ENCODE measurements around the gene SMCO4.

Gene SMCO4

GRCh38 chr11:93504110-93505095 lies 38.8 kb downstream of the SMCO4 start:
- DNase-seq (ENCODE audit: low read depth in 2 of 2) = no peak

DNA sequence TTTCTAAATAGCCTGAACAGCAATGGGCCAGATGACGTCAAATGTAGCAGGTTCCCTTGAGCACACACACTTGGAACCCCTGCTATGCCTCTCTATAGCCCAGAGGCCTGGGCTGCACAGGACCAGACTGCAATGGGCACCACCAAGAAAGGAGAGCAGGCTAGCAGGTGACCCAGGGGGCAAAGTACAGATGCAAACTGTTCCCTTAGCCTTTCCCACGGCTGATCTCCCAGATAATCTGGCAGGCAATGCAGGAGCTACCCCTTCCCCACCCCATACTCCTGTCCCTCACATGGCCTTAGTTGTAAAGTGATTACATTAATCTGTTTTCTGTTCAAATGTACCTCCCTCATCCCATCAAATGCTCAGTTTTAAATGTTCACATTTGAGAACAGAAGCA lies 41.3 kb downstream of the SMCO4 start:
- no peak for DNase-seq (ENCODE audit: low read depth in 2 of 2)

DNA sequence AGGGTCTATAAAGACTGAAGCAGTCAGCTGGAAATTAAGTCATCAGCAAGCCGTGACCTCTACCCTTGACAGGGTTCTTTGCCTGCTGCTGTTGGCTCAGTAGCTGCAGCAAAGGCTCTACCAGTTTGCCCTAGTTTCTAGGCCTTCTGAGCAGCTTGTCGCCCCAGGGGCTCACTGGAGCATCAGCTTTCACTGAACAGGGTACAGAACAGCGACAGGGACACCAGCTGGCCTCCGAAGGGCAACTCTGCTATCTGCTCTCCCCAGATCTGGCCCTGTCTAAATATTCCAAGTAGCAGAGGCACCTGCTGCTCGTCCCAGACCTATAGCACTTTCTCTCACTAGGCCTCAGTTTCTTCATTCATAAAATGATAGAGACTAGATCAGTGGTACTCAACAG lies 42.4 kb downstream of the SMCO4 start:
- no peak for DNase-seq (ENCODE audit: low read depth in 2 of 2)

GRCh38 chr11:93498641-93499040 lies 44.5 kb downstream of the SMCO4 start:
- DNase-seq (ENCODE audit: low read depth in 2 of 2) = no peak

- DNase-seq (ENCODE audit: low read depth in 2 of 2) = no peak
Observed at GRCh38 chr11:93498161-93498560, 45.0 kb downstream of the SMCO4 start.

DNA sequence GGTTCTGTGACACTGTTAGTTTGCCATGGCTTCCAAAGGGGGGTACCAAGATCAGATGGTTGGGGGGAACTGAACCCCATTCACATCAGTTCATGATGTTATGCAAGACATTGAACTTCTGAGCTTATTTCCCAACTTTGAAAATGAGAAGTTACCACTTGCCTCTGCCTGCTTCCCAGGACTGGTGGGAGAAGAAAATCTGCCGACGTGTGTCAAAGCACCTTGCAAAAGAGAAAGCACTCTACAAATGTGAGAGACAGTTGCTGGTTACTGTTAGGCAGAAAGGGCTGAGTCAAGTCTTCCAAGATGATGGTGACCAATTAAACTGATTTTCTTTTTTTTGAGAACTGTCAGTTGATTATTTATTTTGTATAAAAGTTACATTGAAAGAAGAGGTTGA lies 45.6 kb downstream of the SMCO4 start:
- no peak for DNase-seq (ENCODE audit: low read depth in 2 of 2)

DNA sequence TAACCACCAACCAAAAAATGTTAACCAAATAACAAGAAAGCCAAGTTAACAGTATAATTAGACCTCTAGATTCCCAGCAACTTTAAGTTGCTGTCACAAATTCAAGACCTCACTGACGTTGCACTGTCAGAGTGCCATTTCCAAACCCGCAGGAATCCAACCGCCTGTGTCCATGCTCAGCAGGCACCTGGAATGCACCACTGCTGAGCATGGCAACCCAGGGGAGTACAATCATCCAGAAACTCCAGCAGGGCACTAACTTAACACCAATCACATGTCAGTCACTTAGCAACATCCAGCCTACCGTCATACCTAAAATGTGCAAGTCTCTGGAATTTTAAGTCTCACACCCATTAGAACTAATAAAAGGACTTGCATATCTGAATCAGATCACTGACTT lies 48.8 kb downstream of the SMCO4 start:
- DNase-seq (ENCODE audit: low read depth in 2 of 2) = no peak

DNA sequence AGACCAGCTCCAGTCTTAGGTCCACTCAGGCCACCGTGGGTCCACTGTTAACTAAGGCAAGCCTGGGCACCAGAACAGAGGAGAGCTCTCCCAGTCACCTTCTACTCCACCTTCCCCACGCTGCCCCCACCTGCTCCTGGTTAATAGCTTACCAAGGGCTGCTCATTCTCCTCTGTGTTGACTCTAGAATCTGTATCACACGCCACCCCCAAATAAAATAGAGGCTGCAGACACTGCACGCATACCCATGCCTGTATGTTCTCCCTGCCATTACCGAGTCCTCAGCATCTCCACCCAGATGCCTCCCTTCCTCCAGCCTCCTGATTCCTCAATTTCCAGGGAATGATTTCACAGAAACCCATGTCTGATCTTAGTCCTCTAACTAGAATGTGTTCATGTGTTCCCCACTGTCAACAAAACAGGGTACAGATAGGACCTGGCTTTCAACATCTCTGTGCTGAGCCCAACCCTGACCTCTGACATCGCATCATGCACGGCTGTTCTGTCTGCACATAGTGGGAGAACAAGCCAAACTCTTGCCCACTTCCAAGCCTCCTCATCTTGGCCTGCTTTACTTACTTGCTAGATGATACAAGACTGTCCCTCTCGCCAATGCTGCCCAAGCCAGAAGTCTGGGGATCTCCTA lies 49.8 kb downstream of the SMCO4 start:
- no peak for DNase-seq (ENCODE audit: low read depth in 2 of 2)

DNA sequence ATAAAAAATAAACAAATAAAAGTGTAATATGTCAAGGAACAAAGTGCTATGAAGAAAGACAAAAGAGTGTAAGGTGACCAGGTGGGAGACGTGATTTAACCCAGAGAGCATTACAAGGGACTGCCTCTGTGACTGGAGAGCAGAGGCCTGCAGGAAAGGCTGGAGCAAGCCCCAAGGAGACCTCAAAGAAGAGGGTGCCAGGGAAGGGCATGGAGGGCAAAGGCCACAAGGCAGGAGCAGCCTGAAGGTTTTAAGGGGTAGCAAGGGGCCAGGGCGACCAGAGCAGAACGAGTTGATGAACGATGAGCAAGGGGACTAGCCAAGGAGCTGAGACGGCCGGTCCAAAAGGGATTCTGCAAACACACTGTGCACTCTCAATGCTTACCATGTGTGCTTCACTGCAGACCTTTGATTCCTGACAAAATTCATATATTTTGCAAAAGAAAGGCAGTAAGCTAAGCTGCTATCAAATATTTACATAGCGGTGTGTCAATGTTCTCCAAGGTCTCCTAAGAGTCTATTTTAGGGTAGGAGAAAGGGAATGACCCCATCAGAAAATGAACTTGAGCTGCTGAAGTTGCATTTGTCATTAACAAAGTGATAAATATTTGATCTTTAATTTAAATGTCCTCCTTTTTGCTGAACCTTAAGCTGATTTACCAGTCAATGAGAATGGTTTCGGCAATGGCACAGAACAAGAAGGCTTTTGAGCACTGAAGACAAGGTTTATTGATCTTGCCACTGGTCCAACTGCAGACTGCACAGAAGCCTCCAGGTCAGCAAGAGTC lies 50.5 kb downstream of the SMCO4 start:
- DNase-seq (ENCODE audit: low read depth in 2 of 2) = no peak

GRCh38 chr11:93491973-93492372 lies 51.2 kb downstream of the SMCO4 start:
- no peak for DNase-seq (ENCODE audit: low read depth in 2 of 2)

GRCh38 chr11:93490996-93491618 lies 52.1 kb downstream of the SMCO4 start:
- DNase-seq (ENCODE audit: low read depth in 2 of 2) = no peak

DNA sequence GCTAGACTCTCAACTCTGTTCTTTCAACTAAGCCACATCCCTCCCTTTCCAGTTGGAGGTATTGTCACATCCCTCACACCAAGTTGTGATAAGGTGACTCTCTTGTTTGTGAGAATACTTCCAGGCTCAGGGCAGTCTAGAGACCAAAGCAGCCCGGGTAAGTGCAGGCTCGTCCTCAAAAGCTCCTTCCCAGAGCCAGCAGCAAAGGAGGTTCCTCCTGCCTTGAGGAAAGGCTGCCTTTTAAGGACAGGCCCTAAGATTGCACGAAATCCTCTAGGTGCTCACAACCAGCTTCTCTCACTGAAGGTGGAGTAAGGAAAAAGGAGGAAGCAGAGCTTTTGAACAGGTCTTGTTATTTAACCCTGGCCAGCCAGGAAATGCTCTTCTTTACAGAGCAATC lies 53.4 kb downstream of the SMCO4 start:
- DNase-seq (ENCODE audit: low read depth in 2 of 2) = no peak

- no peak for DNase-seq (ENCODE audit: low read depth in 2 of 2)
Observed at GRCh38 chr11:93487032-93487483, 56.1 kb downstream of the SMCO4 start.

- no peak for DNase-seq (ENCODE audit: low read depth in 2 of 2)
Observed at GRCh38 chr11:93485983-93486382, 57.2 kb downstream of the SMCO4 start.

GRCh38 chr11:93484716-93485115 lies 58.5 kb downstream of the SMCO4 start:
- DNase-seq (ENCODE audit: low read depth in 2 of 2) = no peak

DNA sequence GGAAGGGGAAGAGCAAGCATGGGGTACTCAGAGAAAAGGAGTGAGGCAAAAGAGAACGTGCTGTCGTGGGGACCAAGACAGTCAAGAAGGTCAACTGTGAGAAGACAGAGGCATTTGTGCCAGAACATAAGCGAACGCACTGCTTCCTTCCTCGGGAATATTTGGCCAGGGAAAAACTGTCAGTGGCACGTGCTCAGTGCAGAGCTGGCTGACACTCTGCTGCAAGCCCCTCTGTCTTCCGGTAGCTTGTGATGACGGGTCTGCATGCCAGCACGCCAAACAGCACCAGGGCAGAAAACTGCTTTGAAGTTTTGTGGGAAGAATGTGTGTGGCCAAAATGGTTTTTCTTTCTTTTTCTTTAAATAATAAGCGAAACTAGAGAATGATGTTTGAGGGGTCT lies 60.6 kb downstream of the SMCO4 start:
- no peak for DNase-seq (ENCODE audit: low read depth in 2 of 2)

DNA sequence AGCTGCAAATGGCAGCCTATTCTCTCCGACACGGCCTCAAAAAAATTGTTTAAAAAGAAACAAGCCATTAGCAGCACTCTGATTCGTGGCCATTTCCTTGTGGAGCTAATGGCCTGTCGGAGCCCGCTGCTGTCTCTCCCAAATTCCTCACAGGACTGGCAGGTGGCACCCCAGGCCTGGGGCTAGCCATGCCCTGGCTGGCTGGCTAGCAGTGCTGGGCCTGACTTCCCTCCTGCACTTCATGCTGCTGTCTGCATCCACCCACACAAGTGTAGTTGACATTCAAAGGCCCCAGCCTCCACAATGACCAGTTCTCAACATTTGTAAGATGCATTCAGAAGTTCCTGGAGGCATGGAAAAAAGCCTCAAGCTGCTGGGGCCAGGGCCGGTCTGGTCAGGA lies 61.5 kb downstream of the SMCO4 start:
- no peak for DNase-seq (ENCODE audit: low read depth in 2 of 2)

- DNase-seq (ENCODE audit: low read depth in 2 of 2) = no peak
Observed at GRCh38 chr11:93481279-93481678, 61.9 kb downstream of the SMCO4 start.

DNA sequence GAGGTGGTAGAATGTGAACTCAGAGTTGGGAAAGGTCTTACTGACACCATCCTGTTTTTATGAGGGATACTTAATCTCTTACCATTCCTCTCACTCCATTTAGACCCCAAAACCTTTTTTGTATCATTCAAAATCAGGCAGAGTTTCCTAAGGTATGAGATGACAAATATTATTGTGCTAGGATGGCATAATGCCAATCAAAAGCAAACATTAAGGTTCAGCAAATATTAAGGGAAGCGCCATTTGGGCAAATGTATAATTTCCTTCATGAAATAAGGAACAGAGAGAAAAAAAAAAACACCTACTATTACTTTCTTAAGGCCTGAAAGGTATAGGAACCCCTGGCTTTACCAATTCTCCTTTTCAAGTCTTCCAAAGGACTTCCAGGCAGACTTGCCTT lies 62.4 kb downstream of the SMCO4 start:
- DNase-seq (ENCODE audit: low read depth in 2 of 2) = no peak

GRCh38 chr11:93480256-93480655 lies 62.9 kb downstream of the SMCO4 start:
- no peak for DNase-seq (ENCODE audit: low read depth in 2 of 2)

GRCh38 chr11:93478841-93479240 lies 64.3 kb downstream of the SMCO4 start:
- no peak for DNase-seq (ENCODE audit: low read depth in 2 of 2)
